GM21825 (cell line): ENCODE data around the gene ZNF775.

Experiments
- ATAC-seq: cut with Tn5 transposase; IDR thresholded peaks from one replicate; pipeline ENCODE4 v1.9.1; 2021; ENCODE audit warnings: mild to moderate bottlenecking, moderate library complexity; ENCODE audit not compliant: unreplicated experiment

The ZNF775 gene

GRCh38 chr7:150345012-150345411 is 34.1 kb upstream of the ZNF775 start:
- no peak for ATAC-seq

- ATAC-seq = no peak
Measured at GRCh38 chr7:150346922-150347321, 32.2 kb upstream of the ZNF775 start.

- ATAC-seq = no peak
Measured at GRCh38 chr7:150351587-150352194, 27.4 kb upstream of the ZNF775 start.

GRCh38 chr7:150355666-150356059 is 23.5 kb upstream of the ZNF775 start:
- ATAC-seq = no peak

- ATAC-seq = no peak
Measured at GRCh38 chr7:150356265-150356897, 22.7 kb upstream of the ZNF775 start.

- peak; percentile 67 for ATAC-seq
Measured at GRCh38 chr7:150357270-150357669, 21.9 kb upstream of the ZNF775 start.

- peak; percentile 16 for ATAC-seq
Measured at GRCh38 chr7:150357771-150358427, 21.2 kb upstream of the ZNF775 start.

GRCh38 chr7:150358433-150358832 is 20.7 kb upstream of the ZNF775 start:
- ATAC-seq = no peak

GRCh38 chr7:150358988-150359621 is 20.0 kb upstream of the ZNF775 start:
- no peak for ATAC-seq

GRCh38 chr7:150359622-150360362 is 19.3 kb upstream of the ZNF775 start:
- ATAC-seq = no peak

- no peak for ATAC-seq
Measured at GRCh38 chr7:150360363-150361058, 18.6 kb upstream of the ZNF775 start.

- no peak for ATAC-seq
Measured at GRCh38 chr7:150361402-150361801, 17.7 kb upstream of the ZNF775 start.

- ATAC-seq = no peak
Measured at GRCh38 chr7:150361807-150362621, 17.1 kb upstream of the ZNF775 start.

- ATAC-seq = no peak
Measured at GRCh38 chr7:150363370-150363769, 15.8 kb upstream of the ZNF775 start.

GRCh38 chr7:150363872-150364271 is 15.3 kb upstream of the ZNF775 start:
- ATAC-seq = no peak

GRCh38 chr7:150365194-150365593 is 13.9 kb upstream of the ZNF775 start:
- no peak for ATAC-seq

GRCh38 chr7:150365673-150366398 is 13.3 kb upstream of the ZNF775 start:
- no peak for ATAC-seq

GRCh38 chr7:150367677-150368095 is 11.4 kb upstream of the ZNF775 start:
- no peak for ATAC-seq
